Measurements from ENCODE around the gene LSM14A. TPM values are rescaled to one million over a fixed set of nuclear protein-coding genes. Genes with fewer than 3 reads are reported as not detected.

Gene LSM14A
- total and polyA plus RNA-seq, 2 of the 13 experiments (the other 11 are each of a cell fraction or from before 2014, with no cell fraction given) = 77.0 to 83.6 TPM

- TF ChIP-seq MBNL3 (CRISPR knock-in tag; conservative IDR thresholded peaks at IDR 0.05) (no peak), SP1 (IDR thresholded peaks at IDR 0.05) (no peak), SP1 (CRISPR knock-in tag; IDR thresholded peaks at IDR 0.05) (peak; percentile 75), HIC2 (CRISPR knock-in tag; IDR thresholded peaks at IDR 0.05; ENCODE audit: low read depth) (no peak), ZFP62 (CRISPR knock-in tag; IDR thresholded peaks at IDR 0.05) (no peak), GPN1 (CRISPR knock-in tag; IDR thresholded peaks at IDR 0.05; ENCODE audit: borderline replicate concordance) (0 out of 2 replicates have a peak, but pooled peaks have one; percentile 33), BORCS8-MEF2B (CRISPR knock-in tag; IDR thresholded peaks at IDR 0.05) (no peak; the same call in 1 of the 2 replicates), E2F5 (CRISPR knock-in tag; conservative IDR thresholded peaks at IDR 0.05) (no peak), ZNF484 (CRISPR knock-in tag; IDR thresholded peaks at IDR 0.05; ENCODE audit: borderline replicate concordance, low read depth) (no peak), NKX3-1 (CRISPR knock-in tag; IDR thresholded peaks at IDR 0.05) (no peak), ZNF709 (CRISPR knock-in tag; IDR thresholded peaks at IDR 0.05) (peak; percentile 17; the same call in 1 of the 2 replicates), DBP (CRISPR knock-in tag; IDR thresholded peaks at IDR 0.05; ENCODE audit: not compliant biosample characterization) (no peak), ZBTB7B (CRISPR knock-in tag; IDR thresholded peaks at IDR 0.05) (peak; percentile 56; the same call in 1 of the 2 replicates), GZF1 (CRISPR knock-in tag; IDR thresholded peaks at IDR 0.05) (0 out of 2 replicates have a peak, but pooled peaks have one; percentile 29), ZNF646 (CRISPR knock-in tag; IDR thresholded peaks at IDR 0.05) (no peak), ZNF703 (CRISPR knock-in tag; IDR thresholded peaks at IDR 0.05; ENCODE audit: borderline replicate concordance) (no peak), ZNF33A (CRISPR knock-in tag; IDR thresholded peaks at IDR 0.05; ENCODE audit: borderline replicate concordance) (no peak), ZNF496 (CRISPR knock-in tag; IDR thresholded peaks at IDR 0.05; ENCODE audit: insufficient replicate concordance) (no peak)
Observed at GRCh38 chr19:34254046-34254697, 81.9 kb downstream of the LSM14A start, which contains the start of gene GARRE1 (continued).
